Calu3 (cell line): ENCODE results near the gene SLC8A1. TPM values are rescaled to one million over a fixed set of nuclear protein-coding genes. Genes with fewer than 3 reads are reported as not detected.

Experiments
- BruUV-seq: library from RNA; stranded (reverse); fragments of 400-500 nt; replicated peaks from 2 replicates; lab custom pipeline; 2021; lab: Mats Ljungman, UMichigan
- CTCF ChIA-PET: fragments of 300-600 bp; sonication (Branson Sonifier 250); formaldehyde crosslinking; loops from one replicate; lab custom pipeline; 2022; ENCODE audit warnings: antibody characterized with exemption; lab: Charles Lee
- DNase-seq: peaks from one replicate; pipeline ENCODE4 v3.0.0; 2022
- H3K27ac Mint-ChIP-seq: one replicate; pipeline ENCODE4 v1.8.0; 2022; ENCODE audit warnings: mixed read lengths; ENCODE audit not compliant: unreplicated experiment
- H3K27me3 Mint-ChIP-seq: one replicate; pipeline ENCODE4 v1.8.0; 2022; ENCODE audit warnings: mixed read lengths; ENCODE audit not compliant: unreplicated experiment
- H3K36me3 Mint-ChIP-seq: one replicate; pipeline ENCODE4 v1.8.0; 2022; ENCODE audit warnings: mild to moderate bottlenecking, moderate library complexity, mixed read lengths; ENCODE audit not compliant: insufficient read depth, unreplicated experiment
- H3K4me1 Mint-ChIP-seq: one replicate; pipeline ENCODE4 v1.8.0; 2022; ENCODE audit warnings: mild to moderate bottlenecking, low read depth, mixed read lengths; ENCODE audit not compliant: unreplicated experiment
- H3K4me3 Mint-ChIP-seq: one replicate; pipeline ENCODE4 v1.8.0; 2022; ENCODE audit warnings: mild to moderate bottlenecking, low read depth, moderate library complexity, mixed read lengths; ENCODE audit not compliant: unreplicated experiment
- H3K9me3 Mint-ChIP-seq: one replicate; pipeline ENCODE4 v1.8.0; 2022; ENCODE audit warnings: low read depth, mixed read lengths; ENCODE audit not compliant: unreplicated experiment
- CTCF ChIP-seq: fragments of 200-600 bp; IDR thresholded peaks from one replicate; pipeline ENCODE4 v1.8.0; 2022; ENCODE audit warnings: antibody characterized with exemption; ENCODE audit not compliant: unreplicated experiment
- intact Hi-C: fragments of 100-400 bp; cut with micrococcal nuclease; formaldehyde crosslinking; loops from one replicate; pipeline ENCODE4 v1.10.0; 2022; ENCODE audit not compliant: unreplicated experiment
- total RNA-seq: library from RNA; stranded (reverse); gene quantifications from 2 replicates; pipeline ENCODE4 v1.2.3, GENCODE V29; 2022

SLC8A1 gene
- total RNA-seq, 1 experiment from 2014 or later = 0.05 TPM

- Mint-ChIP-seq H3K27ac (no peak overlapping the region), H3K4me3 (no peak overlapping the region), H3K36me3 (no peaks in the 10 kb centered on the region), H3K4me1 (no peaks in the 10 kb centered on the region), H3K9me3 (no peaks in the 10 kb centered on the region), H3K27me3 (no peaks in the 10 kb centered on the region)
- intact Hi-C loops = no loop called here
- CTCF ChIA-PET = no interaction called here
- no TSS peak for BruUV-seq
- no peak for TF ChIP-seq CTCF
- DNase-seq = no peak
These were observed 25.5 kb upstream of the SLC8A1 start for GRCh38 chr2:40477361-40477760.

- Mint-ChIP-seq H3K9me3 (no peaks in the 10 kb centered on the region), H3K36me3 (no peaks in the 10 kb centered on the region), H3K4me3 (no peak overlapping the region), H3K27ac (no peak overlapping the region), H3K27me3 (no peaks in the 10 kb centered on the region), H3K4me1 (no peaks in the 10 kb centered on the region)
- DNase-seq = no peak
- TF ChIP-seq CTCF = no peak
- BruUV-seq = no TSS peak
- CTCF ChIA-PET = no interaction called here
- intact Hi-C loops = no loop called here
These were observed 24.5 kb upstream of the SLC8A1 start for GRCh38 chr2:40476436-40476835.

- TF ChIP-seq CTCF = no peak
- CTCF ChIA-PET = no interaction called here
- Mint-ChIP-seq H3K27ac (no peak overlapping the region), H3K4me1 (no peaks in the 10 kb centered on the region), H3K4me3 (no peak overlapping the region), H3K9me3 (no peaks in the 10 kb centered on the region), H3K36me3 (no peaks in the 10 kb centered on the region), H3K27me3 (no peaks in the 10 kb centered on the region)
- intact Hi-C loops = no loop called here
- DNase-seq = no peak
- no TSS peak for BruUV-seq
These were observed 22.4 kb upstream of the SLC8A1 start for GRCh38 chr2:40474306-40474705.

- DNase-seq = no peak
- no peaks in the 10 kb centered on the region for H3K4me1 Mint-ChIP-seq
- no peak overlapping the region for H3K27ac Mint-ChIP-seq
- H3K27me3 Mint-ChIP-seq = no peaks in the 10 kb centered on the region
- H3K9me3 Mint-ChIP-seq = no peaks in the 10 kb centered on the region
- no peak for TF ChIP-seq CTCF
- no peak overlapping the region for H3K4me3 Mint-ChIP-seq
- intact Hi-C loops = no loop called here
- CTCF ChIA-PET = no interaction called here
- BruUV-seq = no TSS peak
- no peaks in the 10 kb centered on the region for H3K36me3 Mint-ChIP-seq
These were observed 20.0 kb upstream of the SLC8A1 start for GRCh38 chr2:40471866-40472265.
